Adrenal gland (tissue), 5 donors: ENCODE data around the gene FAM219B.

Experiments
- CTCF ChIP-seq, 6 experiments: fragments of 450-650 bp in 4 of 6; fragments of 200-600 bp in 2 of 6; sonication (generic) in 1 of 6; IDR thresholded peaks; 1 replicate in 5 of 6; 2 replicates in 1 of 6; pipeline versions ENCODE4 v1.5.1 to v1.8.0; 2016 to 2021; ENCODE audit warnings: antibody characterized with exemption in 6 of 6, mild to moderate bottlenecking in 2 of 6, moderate library complexity in 1 of 6
- POLR2A ChIP-seq, 2 donors: fragments of 450-650 bp; IDR thresholded peaks; one replicate each; pipeline ENCODE4 v1.6.1; 2017; ENCODE audit warnings: antibody characterized with exemption in 2 of 2, mild to moderate bottlenecking in 2 of 2, moderate library complexity in 1 of 2
- donor health status: DM: no; HTN: no; CAD: no.

GRCh38 chr15:74950078-74950908, 43.6 kb upstream of the FAM219B start:
- TF ChIP-seq CTCF (IDR thresholded peaks at IDR 0.05) (peak; percentile 97 to 100 (median 99)), POLR2A (IDR thresholded peaks at IDR 0.05) (no peak)
